HG03378 (cell line): ENCODE measurements around the gene DCHS2.
"Not testable (repeated sequence)": the region's sequence is repeated elsewhere in the genome, so short reads cannot be mapped to it uniquely, and the experiment has no call there.

Experiments used
- ATAC-seq: cut with Tn5 transposase; IDR thresholded peaks from one replicate; pipeline ENCODE4 v1.9.1; 2021; ENCODE audit warnings: mild to moderate bottlenecking, moderate library complexity; ENCODE audit not compliant: unreplicated experiment

The DCHS2 gene

GRCh38 chr4:154231806-154232478 is 259.7 kb downstream of the DCHS2 start:
- ATAC-seq = no peak

- ATAC-seq = no peak
Observed at GRCh38 chr4:154230723-154231122, 260.9 kb downstream of the DCHS2 start.

GRCh38 chr4:154230091-154230490 is 261.5 kb downstream of the DCHS2 start:
- no peak for ATAC-seq

- no peak for ATAC-seq
Observed at GRCh38 chr4:154222875-154223274, 268.7 kb downstream of the DCHS2 start.

- no peak for ATAC-seq
Observed at GRCh38 chr4:154218051-154218450, 273.5 kb downstream of the DCHS2 start.

- not testable (repeated sequence) for ATAC-seq
Observed at GRCh38 chr4:154217384-154217783, 274.2 kb downstream of the DCHS2 start.

GRCh38 chr4:154211506-154211905 is 280.1 kb downstream of the DCHS2 start:
- no peak for ATAC-seq

GRCh38 chr4:154208424-154208823 is 283.2 kb downstream of the DCHS2 start:
- ATAC-seq = no peak

- ATAC-seq = no peak
Observed at GRCh38 chr4:154205471-154205870, 286.1 kb downstream of the DCHS2 start.

GRCh38 chr4:154194649-154195048 is 296.9 kb downstream of the DCHS2 start:
- ATAC-seq = no peak

GRCh38 chr4:154192585-154192984 is 299.0 kb downstream of the DCHS2 start:
- no peak for ATAC-seq

GRCh38 chr4:154189346-154189745 is 302.3 kb downstream of the DCHS2 start:
- ATAC-seq = no peak

- ATAC-seq = no peak
Observed at GRCh38 chr4:154186888-154187287, 304.7 kb downstream of the DCHS2 start.

- no peak for ATAC-seq
Observed at GRCh38 chr4:154186035-154186434, 305.6 kb downstream of the DCHS2 start.

- ATAC-seq = no peak
Observed at GRCh38 chr4:154184238-154184637, 307.4 kb downstream of the DCHS2 start.

GRCh38 chr4:154183264-154183663 is 308.3 kb downstream of the DCHS2 start:
- no peak for ATAC-seq
